Uterus (tissue), 2 donors: ENCODE measurements around the gene PROZ.

ENCODE experiments used
- CTCF ChIP-seq, 4 experiments: fragments of 200-600 bp in 2 of 4; fragments of 450-650 bp in 2 of 4; sonication (generic) in 2 of 4; IDR thresholded peaks; one replicate each; pipeline ENCODE4 v1.5.1; 2016 to 2019; ENCODE audit warnings: antibody characterized with exemption in 4 of 4, mild to moderate bottlenecking in 2 of 4, moderate library complexity in 1 of 4
- POLR2A ChIP-seq, 2 donors: fragments of 450-650 bp; IDR thresholded peaks; one replicate each; pipeline ENCODE4 v1.6.1; 2016; ENCODE audit warnings: antibody characterized with exemption in 2 of 2, mild to moderate bottlenecking in 1 of 2, moderate library complexity in 1 of 2

- TF ChIP-seq CTCF (IDR thresholded peaks at IDR 0.05): no peak
- no peak for TF ChIP-seq POLR2A (IDR thresholded peaks at IDR 0.05)
Observed at GRCh38 chr13:113219256-113219940, 61.0 kb downstream of the PROZ start.
